ENCODE results near the gene NOD2.

Gene NOD2

GRCh38 chr16:50765861-50766260, 72.5 kb downstream of the NOD2 start:
- H3K4me3 ChIP-seq (ENCODE audit: low read length), result no peak overlapping the region
- no peak for DNase-seq (ENCODE audit: low read depth)
- TF ChIP-seq, protein P1, sequence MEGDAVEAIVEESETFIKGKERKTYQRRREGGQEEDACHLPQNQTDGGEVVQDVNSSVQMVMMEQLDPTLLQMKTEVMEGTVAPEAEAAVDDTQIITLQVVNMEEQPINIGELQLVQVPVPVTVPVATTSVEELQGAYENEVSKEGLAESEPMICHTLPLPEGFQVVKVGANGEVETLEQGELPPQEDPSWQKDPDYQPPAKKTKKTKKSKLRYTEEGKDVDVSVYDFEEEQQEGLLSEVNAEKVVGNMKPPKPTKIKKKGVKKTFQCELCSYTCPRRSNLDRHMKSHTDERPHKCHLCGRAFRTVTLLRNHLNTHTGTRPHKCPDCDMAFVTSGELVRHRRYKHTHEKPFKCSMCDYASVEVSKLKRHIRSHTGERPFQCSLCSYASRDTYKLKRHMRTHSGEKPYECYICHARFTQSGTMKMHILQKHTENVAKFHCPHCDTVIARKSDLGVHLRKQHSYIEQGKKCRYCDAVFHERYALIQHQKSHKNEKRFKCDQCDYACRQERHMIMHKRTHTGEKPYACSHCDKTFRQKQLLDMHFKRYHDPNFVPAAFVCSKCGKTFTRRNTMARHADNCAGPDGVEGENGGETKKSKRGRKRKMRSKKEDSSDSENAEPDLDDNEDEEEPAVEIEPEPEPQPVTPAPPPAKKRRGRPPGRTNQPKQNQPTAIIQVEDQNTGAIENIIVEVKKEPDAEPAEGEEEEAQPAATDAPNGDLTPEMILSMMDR (conservative IDR thresholded peaks at IDR 0.05; ENCODE audit: low read length), result no peak

GRCh38 chr16:50767197-50767596, 73.8 kb downstream of the NOD2 start:
- no peak overlapping the region for H3K4me3 ChIP-seq (ENCODE audit: low read length)
- DNase-seq (ENCODE audit: low read depth), result no peak
- TF ChIP-seq, protein P1 (conservative IDR thresholded peaks at IDR 0.05; ENCODE audit: low read length), result no peak

- DNase-seq (ENCODE audit: low read depth), result peak; percentile 74
- H3K4me3 ChIP-seq (ENCODE audit: low read length), result no peak overlapping the region
- TF ChIP-seq, protein P1 (conservative IDR thresholded peaks at IDR 0.05; ENCODE audit: low read length), result no peak
Measured at GRCh38 chr16:50771366-50771765, 78.0 kb downstream of the NOD2 start.

- no peak for DNase-seq (ENCODE audit: low read depth)
- H3K4me3 ChIP-seq (ENCODE audit: low read length), result no peak overlapping the region
- TF ChIP-seq, protein P1 (conservative IDR thresholded peaks at IDR 0.05; ENCODE audit: low read length), result no peak
Measured at GRCh38 chr16:50774405-50774804, 81.0 kb downstream of the NOD2 start.

- no peak overlapping the region for H3K4me3 ChIP-seq (ENCODE audit: low read length)
- TF ChIP-seq, protein P1 (conservative IDR thresholded peaks at IDR 0.05; ENCODE audit: low read length), result no peak
- no peak for DNase-seq (ENCODE audit: low read depth)
Measured at GRCh38 chr16:50774960-50775359, 81.6 kb downstream of the NOD2 start.

DNA sequence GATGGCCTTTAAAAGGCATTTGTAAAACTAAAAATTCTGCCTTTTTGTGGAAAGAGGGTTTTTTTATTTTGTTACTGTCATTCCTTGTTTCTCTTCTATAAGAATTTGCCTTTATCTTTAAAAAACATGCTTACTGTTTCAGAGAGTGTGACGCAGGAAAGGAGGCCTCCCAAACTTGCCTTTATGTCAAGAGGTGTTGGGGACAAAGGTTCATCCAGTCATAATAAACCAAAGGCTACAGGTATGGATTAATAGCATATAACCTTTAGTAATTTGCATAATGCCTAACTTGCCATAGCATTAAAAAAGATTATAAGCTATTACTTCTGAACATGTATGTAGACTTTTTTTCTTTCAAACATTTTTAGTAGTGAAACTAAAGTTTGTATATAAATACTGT, 82.6 kb downstream of the NOD2 start:
- no peak overlapping the region for H3K4me3 ChIP-seq (ENCODE audit: low read length)
- no peak for DNase-seq (ENCODE audit: low read depth)
- TF ChIP-seq, protein P1 (conservative IDR thresholded peaks at IDR 0.05; ENCODE audit: low read length), result no peak

GRCh38 chr16:50778284-50779163, 85.1 kb downstream of the NOD2 start:
- no peak for DNase-seq (ENCODE audit: low read depth)
- no peak overlapping the region for H3K4me3 ChIP-seq (ENCODE audit: low read length)
- TF ChIP-seq, protein P1 (conservative IDR thresholded peaks at IDR 0.05; ENCODE audit: low read length), result no peak

Measured in AG10803 (cell line).